Measurements from ENCODE around the gene TTC21A. TPM values are rescaled to one million over a fixed set of nuclear protein-coding genes. Genes with fewer than 3 reads are reported as not detected.

Gene TTC21A
- polyA plus RNA-seq, 5 donors, result 10.5 to 19.0 (median 15.6) TPM

DNA sequence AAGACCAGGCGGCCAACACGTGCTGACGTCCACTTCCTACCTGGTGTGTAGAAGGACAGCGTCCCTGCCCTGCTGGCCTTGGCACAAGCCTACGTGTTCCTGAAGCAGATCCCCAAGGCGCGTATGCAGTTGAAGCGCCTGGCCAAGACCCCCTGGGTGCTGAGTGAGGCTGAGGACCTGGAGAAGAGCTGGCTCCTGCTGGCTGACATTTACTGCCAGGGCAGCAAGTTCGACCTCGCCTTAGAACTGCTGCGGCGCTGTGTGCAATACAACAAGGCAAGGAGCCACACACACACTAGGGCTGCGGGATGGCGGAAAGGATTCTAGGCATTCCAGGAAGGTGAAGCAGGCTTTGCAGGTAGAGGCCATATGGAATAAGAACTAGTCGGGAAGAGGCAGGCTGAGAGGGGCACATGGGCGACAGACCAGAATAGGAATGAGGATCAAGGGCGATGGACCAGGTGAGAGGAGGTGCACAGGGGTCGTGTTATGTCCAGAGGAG lies 30.0 kb downstream of the TTC21A start:
- no peak for DNase-seq

- DNase-seq, result no peak
Measured at GRCh38 chr3:39137991-39138803, 30.7 kb downstream of the TTC21A start.

- no peak for DNase-seq
Measured at GRCh38 chr3:39138804-39139415, 31.4 kb downstream of the TTC21A start.

DNA sequence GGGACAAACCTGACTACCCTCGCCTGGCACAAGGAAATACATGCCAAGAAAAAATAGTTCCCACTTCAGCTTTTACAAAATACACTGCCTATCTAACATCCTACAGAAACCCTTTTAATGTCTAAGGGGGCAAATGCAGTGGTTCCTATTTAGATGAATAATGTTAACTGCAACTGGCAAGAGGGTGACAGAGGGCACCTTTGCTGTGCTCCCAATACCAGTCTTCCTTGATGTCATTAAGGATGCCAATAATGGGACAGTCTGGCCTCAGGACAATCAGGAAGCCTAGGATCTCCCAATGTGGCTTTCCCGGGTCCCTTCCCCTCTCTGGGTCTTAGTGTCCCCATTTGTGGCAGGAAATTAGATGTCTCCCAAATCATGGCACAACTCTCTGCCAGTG lies 32.0 kb downstream of the TTC21A start:
- no peak for DNase-seq

GRCh38 chr3:39140341-39140971 lies 33.0 kb downstream of the TTC21A start:
- DNase-seq, result no peak

DNA sequence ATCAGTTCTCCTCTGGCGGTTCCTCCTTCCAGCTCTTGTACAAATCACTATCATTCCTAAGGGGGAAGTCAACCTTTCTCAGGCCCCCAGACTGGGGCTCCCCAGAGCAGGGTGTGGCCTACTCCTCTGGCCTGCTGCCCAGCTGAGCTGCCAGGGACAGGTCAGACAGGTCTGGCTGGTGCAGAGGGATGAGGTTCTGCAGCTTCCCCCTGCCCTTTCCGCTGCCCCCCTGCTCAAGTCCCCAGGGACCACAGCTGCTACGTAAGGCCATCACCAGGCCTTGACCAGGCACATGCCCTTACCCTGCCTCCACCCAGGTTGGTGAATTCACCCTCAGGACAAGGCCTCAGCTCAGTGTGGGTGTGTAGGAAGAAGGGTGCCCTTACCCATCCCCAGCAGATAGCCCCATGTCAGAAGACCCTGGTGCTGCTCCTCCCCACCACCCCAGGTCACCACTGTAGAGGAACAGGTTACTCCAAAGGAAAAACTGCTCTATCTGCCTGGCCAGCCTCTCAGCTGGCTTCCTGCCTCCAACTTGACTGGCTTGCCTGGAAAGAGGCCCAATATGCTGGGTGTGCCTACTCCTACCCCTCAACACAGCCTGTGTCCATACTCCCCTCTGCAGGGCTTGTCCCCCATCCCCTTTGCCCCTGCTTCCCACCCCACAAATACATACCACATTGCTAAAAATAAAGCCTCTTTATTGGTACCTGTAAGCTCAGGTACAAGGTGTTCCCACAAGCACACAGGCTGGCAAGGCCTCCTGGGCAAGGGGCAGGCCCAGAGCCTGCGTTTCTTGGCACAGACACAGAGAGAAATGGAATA lies 33.9 kb downstream of the TTC21A start:
- DNase-seq, result no peak

- no peak for DNase-seq
Measured at GRCh38 chr3:39142067-39142466, 34.6 kb downstream of the TTC21A start.

DNA sequence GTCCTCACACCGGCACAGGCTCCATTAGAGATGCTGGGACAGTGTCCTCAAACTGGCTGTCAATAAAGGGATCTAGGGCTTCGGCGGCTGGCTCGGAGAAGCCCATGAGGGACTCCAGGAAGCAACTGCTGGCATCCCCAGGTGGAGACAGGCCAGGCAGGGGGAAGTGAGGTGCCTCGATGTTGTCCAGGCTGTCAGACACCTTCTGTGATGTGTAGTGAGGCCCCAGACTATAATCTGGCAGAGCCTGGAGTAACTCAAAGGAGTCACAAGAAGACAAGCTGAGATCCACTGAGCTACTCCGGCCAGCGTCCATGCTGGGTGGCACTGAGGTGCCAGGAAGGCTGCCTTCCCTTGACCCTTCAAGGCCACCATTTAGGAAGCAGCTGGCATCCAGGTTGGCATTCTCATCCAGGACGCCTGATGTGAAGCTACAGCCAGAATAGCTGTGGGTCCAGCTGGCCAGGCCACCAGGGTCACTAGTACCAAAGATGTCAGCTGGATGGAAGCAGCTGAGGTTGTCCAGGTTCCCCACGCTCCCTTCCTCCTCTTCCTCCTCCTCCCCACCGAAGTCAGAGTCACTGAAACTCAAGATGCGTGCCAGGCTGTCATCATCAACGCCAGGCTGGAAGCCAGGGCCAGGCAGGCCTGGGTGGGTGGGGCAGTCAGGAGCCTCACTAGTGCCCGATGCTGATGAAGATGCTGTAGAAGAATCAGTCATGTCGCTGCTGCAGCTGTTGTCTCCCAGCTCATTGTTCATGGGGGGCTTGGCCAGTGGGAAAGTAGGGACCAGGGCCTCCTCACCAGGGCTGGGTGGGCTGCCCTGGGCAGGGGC lies 35.8 kb downstream of the TTC21A start:
- no peak for DNase-seq

- no peak for DNase-seq
Measured at GRCh38 chr3:39144095-39144747, 36.7 kb downstream of the TTC21A start.

DNA sequence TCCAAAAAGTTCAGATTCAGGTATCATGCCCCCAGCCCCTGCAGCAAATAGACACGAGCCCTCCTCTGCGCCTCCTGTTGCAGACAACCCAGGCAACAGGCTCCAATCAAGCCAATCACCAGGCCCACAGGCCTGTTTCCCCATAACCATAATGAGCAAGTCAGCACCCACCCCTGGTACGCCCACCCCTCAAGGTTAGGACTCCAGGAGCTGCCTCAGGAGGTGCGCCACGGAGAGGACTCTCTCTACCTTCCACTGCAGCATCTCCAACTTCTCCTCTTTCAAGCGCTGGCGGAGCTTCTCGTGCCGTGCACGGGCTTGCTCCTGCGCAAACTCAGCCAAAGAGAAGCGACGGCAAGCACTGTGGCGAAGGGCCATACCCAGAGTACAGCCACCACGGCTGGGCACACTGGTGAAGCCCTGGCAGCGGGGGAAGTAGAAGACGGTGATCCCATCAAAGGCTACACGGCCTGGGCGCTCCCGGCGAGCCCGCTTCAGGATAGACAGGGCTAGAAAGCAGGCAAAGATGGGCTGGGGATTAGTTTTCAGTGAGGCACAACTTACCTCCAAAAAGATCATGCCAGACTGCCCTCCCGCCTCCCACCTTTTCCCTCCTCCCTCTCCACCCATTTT lies 37.4 kb downstream of the TTC21A start:
- DNase-seq, result no peak

DNA sequence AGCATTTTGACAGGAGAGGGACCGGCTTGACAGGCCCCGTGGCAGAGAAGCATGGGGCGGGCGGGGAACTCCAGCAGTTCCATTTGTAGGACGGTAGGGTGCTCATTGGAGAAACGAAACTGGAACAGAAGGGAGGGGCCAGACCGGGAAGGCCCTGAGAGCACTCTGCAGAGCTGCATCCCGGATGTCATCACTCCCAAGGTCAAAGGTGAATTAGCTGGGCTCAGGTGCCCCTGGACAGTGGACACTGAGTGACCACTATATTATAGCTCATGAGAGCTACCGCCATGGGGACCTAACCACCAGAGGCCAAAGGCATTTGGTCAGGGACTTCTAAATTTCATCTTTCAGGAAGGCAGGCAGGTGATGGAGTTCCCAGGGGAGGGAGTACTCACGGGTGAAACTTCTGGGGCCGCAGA lies 38.6 kb downstream of the TTC21A start:
- DNase-seq, result no peak

- no peak for DNase-seq
Measured at GRCh38 chr3:39146611-39147591, 39.4 kb downstream of the TTC21A start.

DNA sequence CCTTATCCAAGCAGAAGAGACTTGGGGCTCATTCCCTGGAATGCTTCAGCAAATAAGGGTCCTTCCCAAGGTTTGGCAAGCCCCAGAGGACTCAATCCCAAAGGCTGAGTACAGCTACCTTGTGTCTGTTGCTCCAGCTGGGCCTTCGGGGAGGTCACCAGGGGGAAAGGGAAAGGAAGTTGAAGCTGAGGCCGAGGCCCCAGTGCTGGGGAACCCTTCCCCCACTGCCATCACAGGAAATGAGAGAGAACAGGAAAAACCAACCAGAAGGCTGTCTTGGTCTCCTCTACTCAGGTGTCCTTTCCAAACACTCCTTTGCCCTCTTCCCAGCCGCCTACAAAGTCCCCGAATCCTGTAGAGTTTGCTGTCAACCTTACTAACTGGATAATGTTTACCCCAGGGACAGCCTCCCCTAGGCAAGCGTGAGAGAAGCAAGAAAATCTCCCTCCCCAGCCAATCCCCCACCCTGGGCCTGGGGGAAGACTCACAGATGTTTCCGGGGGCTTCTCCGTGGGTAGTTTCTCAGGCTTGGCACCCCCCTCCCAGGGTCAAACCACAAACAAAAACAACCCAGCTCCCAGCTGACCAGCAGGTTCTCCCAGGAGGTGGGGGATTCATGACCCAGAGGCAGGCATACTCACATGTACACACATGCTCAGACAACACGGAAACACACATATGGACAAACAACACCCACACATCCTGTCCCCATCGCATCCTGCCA lies 40.4 kb downstream of the TTC21A start:
- DNase-seq, result no peak

- no peak for DNase-seq
Measured at GRCh38 chr3:39148435-39149058, 41.1 kb downstream of the TTC21A start.

DNA sequence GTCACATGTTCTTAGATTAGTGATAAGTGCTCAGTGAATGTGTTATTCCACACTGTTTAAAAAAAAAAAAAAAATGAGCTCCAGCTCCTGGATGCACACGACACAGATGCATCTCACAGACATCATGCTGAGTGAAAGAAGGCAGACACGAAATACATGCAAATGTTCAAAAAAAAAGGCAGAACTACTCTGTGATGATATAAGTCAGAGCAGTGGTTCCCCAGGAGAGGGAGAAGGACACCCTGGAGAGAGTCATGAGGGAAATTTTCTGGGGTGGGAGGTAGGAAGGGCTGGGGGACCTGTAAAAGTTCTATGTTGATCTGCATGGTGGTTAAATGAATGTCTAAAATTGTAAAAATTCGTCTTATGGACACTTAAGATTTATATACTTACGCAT lies 41.6 kb downstream of the TTC21A start:
- no peak for DNase-seq

- no peak for DNase-seq
Measured at GRCh38 chr3:39149498-39150147, 42.1 kb downstream of the TTC21A start.
